Esophagus mucosa (tissue), 1 donor: ENCODE data around the gene UACA. TPM values are rescaled to one million over a fixed set of nuclear protein-coding genes. Genes with fewer than 3 reads are reported as not detected.
"Not testable (repeated sequence)": the region's sequence is repeated elsewhere in the genome, so short reads cannot be mapped to it uniquely, and the experiment has no call there.

ENCODE experiments used
- ATAC-seq: fragments of 200-7000 bp; cut with Tn5 transposase; one replicate; pipeline ENCODE4 v1.9.1; 2020
- total RNA-seq: library from RNA; stranded (reverse); gene quantifications from one replicate; pipeline ENCODE4 v1.2.4, GENCODE V29; 2023
- donor health status: DM: yes; HTN: yes; CAD: no.

UACA gene
- total RNA-seq, 1 donor from 2014 or later: 33.4 TPM

DNA sequence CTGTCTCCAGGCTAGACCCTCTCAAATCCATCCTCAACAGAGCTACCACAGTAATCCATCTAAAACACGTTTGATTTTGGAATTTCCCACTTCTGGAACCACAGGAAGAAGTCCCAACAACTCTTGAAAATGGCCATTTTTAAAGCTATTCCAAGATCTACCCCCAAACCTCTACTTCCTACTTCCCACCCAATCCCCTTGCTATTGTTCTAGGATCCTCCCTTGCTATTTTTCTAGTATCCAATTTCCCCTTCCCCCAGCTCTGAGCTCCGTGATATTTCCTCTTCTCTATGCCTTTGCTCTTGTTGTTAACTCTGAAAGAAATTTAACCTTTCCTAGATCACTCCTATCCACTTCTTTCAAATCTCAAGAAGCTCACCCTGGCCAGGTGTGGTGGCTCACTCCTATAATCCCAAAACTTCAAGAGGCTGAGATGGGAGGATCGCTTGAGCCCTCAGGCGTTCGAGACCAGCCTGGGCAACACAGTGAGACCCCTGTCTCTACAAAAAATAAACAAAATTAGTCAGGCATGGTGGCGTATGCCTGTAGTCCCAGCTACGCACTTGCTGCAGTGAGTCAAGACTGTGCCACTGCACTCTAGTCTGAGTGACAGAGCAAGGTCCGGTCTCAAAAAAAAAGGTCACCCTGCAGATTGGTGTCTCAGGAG lies 13.0 kb downstream of the UACA start:
- ATAC-seq: no peak

GRCh38 chr15:70748281-70748747 lies 15.0 kb downstream of the UACA start:
- peak; percentile 65 for ATAC-seq

DNA sequence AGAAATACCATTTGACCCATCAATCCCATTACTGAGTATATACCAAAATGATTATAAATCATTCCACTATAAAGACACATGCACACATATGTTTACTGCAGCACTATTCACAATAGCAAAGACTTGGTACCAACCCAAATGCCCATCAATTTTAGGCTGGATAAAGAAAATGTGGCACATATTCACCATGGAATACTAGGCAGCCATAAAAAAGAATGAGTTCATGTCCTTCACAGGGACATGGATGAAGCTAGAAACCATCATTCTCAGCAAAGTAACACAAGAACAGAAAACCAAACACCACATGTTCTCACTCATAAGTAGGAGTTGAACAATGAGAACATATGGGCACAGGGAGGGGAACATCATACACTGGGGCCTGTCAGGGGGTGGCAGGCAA lies 16.8 kb downstream of the UACA start:
- not testable (repeated sequence) for ATAC-seq

DNA sequence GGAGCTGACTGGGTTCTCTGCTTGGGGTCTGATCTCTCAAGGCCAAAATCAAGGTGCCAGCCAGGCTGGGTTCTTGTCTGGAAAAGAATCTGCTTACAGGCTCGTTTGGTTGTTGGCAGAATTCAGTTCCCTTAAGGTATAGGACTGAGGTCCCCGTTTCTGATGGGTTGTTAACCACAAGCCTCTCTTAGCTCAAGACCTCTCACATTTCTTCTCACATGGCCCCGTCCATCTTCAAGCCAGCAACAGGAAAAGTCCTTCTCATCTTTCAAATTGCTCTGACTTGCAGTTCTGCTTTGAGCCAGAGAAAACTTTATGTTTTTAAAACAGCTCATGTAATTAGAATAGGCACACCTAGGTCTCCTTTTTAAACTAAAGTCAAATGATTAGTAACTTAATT lies 20.4 kb downstream of the UACA start:
- no peak for ATAC-seq

- ATAC-seq: peak; percentile 89
Observed at GRCh38 chr15:70741677-70742293, 21.6 kb downstream of the UACA start.

DNA sequence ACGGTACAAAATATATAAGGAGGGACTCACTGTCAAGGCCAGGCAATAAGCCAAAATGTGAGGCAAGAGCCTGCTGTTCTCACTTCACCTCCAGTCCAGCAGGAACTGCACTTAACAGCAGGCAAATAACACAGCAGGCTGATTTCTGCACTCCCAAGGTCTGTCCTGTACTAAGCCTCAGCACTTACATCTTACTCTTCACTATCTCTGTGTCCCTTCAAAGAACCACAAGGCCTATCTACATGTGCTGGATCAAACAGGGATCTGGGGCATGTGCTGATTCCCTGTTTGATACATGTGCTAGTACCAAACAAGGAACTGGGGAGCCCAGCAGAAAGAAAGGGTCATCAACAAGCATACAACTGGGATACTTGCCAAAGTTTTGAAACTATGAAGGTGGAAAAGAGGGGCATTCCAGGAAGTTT lies 22.2 kb downstream of the UACA start:
- ATAC-seq: peak; percentile 90

GRCh38 chr15:70735040-70735439 lies 28.3 kb downstream of the UACA start:
- ATAC-seq: not testable (repeated sequence)

GRCh38 chr15:70729164-70729563 lies 34.2 kb downstream of the UACA start:
- no peak for ATAC-seq

- no peak for ATAC-seq
Observed at GRCh38 chr15:70726753-70727152, 36.6 kb downstream of the UACA start.

- ATAC-seq: no peak
Observed at GRCh38 chr15:70723927-70724326, 39.4 kb downstream of the UACA start.

- ATAC-seq: no peak
Observed at GRCh38 chr15:70723122-70723422, 40.3 kb downstream of the UACA start.

GRCh38 chr15:70722266-70723121 lies 40.9 kb downstream of the UACA start:
- ATAC-seq: peak; percentile 13

DNA sequence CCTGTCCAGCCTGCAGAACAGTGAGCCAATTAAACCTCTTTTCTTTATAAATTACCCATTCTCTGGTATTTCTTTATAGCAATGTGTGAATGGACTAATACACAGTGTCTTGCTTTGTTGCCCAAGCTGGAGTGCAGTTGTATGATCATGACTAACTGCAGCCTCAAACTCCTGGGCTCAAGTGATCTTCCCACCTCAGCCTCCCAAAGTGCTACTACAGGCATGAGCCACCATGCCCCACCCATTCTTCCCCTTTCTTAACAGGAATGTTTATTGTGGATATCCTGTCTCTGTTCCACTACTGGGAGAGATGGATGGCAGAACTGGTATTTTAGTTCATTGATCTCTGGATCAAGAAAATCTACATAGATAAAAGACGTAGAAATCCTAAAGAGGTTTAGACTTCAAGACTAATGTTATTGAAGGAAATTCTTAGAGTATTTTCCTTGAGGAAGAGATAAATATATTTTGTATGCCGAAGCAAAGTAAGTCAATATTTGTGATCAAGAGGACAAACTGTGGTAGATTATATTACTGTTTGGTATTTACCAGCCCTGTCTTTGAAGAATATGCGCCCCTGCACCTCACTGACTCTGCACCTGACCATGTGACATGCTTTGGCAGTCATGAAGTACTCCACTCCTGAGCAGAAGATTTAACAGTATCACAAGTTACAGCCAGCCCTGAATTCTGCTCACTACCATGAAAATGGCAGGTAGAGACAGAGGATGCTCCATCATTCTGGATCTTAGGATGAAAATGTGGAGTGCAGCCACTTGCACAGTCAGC lies 42.9 kb downstream of the UACA start:
- no peak for ATAC-seq

- no peak for ATAC-seq
Observed at GRCh38 chr15:70717237-70717793, 46.0 kb downstream of the UACA start.

DNA sequence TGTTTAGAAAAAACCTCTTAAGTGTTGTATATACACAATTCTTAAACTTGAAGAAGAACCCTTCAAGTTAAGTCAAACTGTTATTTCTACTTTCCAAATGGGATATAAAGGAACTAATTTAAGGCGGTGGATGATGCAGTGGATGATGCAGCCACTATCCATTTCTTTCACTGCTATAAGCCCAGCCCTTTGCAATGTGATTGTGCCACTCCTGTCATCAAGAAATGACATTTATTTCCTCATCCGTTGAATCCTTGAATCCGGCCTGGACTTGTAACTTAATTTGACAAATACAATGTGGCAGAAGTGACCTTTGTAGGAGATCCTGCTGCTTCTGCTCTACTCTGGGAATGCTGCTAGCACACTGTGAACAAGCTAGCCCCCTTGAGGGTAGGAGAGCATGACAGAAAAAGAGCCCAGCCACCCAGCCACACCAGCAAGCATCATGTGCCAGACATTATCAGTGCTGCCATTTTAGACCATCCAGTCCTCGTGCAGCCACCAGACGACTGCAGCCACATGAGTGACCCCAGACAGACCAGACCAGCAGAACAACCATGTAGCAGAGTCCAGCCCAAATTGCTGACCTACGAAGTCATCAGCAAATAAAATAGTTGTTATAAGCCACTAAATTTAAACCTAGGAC lies 47.4 kb downstream of the UACA start:
- peak; percentile 39 for ATAC-seq

GRCh38 chr15:70714565-70714964 lies 48.8 kb downstream of the UACA start:
- no peak for ATAC-seq

GRCh38 chr15:70714015-70714414 lies 49.3 kb downstream of the UACA start:
- no peak for ATAC-seq

- no peak for ATAC-seq
Observed at GRCh38 chr15:70712271-70712670, 51.1 kb downstream of the UACA start.

DNA sequence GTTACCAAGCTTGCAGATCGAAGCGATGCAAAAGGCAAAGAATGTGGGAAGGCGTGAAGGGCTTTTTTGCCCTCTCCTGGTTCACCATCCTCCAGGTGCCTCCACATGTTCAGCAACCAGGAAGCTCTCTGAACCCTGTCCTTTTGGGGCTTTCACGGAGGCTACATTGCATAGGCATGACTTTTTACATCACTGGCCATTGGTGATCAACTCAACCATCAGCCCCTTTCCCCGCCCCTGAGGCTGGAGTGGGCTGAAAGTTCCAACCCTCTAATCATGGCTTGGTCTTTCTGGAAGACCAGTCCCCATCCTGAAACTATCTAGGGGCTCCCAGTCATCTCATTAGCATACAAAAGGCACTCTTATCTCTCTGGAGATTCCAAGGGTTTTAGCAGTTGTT lies 52.6 kb downstream of the UACA start:
- ATAC-seq: no peak

GRCh38 chr15:70708839-70709238 lies 54.5 kb downstream of the UACA start:
- no peak for ATAC-seq

GRCh38 chr15:70707686-70708300 lies 55.6 kb downstream of the UACA start:
- ATAC-seq: no peak
